ENCODE data around the gene ZNF175.
A peak's percentile ranks its signal among the peaks of the same experiment; 100 is the strongest.

Gene ZNF175

GRCh38 chr19:51587264-51588191 lies 16.4 kb downstream of the ZNF175 start:
- no peak for DNase-seq (ENCODE audit: extremely low read depth in 1 of 2, low read depth in 1 of 2)

DNA sequence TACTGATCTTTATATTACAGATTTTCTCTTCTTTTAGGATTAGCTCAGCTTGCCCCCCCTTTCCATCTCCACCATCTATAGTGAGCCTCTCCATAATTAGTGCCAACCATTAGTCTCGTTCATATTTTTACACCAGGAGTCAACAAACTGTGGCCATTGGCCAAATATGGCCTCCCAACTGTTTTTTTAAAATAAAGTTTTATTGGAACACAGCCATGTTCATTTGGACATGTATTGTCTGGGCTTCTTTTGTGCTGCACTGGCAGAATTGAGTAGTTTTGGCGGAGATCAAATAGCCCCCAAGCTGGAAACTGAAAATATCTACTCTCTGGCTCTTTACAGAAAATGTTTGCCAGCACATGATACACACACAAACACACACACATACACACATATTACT lies 18.4 kb downstream of the ZNF175 start:
- DNase-seq (ENCODE audit: extremely low read depth in 1 of 2, low read depth in 1 of 2), result no peak

DNA sequence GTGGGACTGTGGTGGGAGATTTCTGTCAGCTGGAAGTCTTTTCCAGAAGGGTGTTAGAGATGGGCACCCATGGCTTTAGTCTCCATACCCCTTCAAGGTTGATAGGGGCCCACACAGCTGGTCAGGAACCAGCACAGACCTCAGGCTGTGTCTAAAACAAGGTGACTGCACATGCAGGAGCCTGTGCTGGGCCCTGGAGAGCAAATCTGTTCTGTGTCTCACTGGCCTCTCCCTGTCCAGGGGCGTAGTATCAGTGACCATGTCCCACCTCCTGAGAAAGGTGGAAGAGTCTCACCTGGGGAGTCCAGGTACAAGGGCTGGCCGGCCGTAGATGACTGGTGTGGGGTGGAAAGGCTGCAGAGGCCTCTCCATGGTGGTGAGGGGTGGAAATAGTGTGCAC lies 19.4 kb downstream of the ZNF175 start:
- no peak for DNase-seq (ENCODE audit: extremely low read depth in 1 of 2, low read depth in 1 of 2)

GRCh38 chr19:51592521-51592920 lies 21.4 kb downstream of the ZNF175 start:
- no peak for DNase-seq (ENCODE audit: extremely low read depth in 1 of 2, low read depth in 1 of 2)

GRCh38 chr19:51593138-51593890 lies 22.2 kb downstream of the ZNF175 start:
- DNase-seq (ENCODE audit: extremely low read depth in 1 of 2, low read depth in 1 of 2), result no peak

DNA sequence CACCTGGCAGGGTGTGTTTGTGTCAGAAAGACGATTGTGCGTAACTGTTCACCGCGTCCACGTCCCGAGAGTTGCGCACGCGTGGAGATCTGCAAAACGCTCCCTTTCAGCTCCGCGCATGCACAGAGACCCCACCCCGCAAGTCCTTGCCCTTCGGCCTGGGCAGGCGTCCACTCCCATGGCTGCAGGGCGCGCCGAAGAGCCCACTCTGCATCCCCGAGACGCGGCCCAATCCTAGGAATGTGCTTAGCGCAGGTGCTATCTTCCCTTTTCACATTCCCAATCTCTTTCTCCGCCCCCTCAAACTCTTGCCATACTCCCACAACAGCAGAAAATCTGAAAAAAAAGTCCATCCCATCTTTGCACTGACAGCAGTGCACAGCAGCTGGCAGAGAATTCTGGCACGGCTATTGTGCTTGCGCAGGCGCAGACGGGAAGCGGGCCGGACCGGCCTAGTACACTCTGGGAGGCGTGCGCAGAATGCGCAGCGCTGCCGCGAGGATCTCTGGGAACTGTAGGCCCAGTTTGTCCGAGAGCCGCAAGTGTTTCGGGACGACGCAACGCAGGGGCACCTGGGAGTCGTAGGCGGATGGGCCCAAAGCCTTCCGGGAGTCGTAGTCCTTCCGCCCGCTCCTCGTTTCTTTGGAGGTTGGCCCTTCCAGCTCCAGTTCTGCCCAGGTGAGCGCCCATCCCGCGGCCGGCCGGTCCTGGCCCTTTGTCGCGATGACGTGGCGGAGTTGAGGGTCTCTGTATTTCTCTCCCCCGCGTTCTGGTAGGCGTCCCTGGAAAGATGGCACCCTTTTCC lies 23.1 kb downstream of the ZNF175 start:
- DNase-seq (ENCODE audit: extremely low read depth in 1 of 2, low read depth in 1 of 2), result peak; percentile 86 to 96

DNA sequence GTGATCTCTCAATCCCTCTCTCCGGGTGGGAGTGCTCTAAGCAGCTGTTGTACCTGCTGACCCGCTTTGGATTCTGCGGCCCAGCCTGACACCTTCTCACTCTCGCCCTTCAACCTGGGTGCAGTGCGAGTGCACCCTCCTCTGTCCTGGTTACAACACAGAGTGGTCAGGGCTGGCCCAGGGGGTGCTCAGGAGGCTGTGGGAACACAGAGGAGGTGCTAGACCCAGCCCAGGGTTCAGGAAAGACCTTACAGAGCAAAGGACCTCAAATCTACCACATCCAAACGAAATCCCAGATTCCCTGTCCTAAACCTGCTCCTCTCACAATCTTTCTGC lies 23.7 kb downstream of the ZNF175 start:
- DNase-seq (ENCODE audit: extremely low read depth in 1 of 2, low read depth in 1 of 2), result no peak

- no peak for DNase-seq (ENCODE audit: extremely low read depth in 1 of 2, low read depth in 1 of 2)
Observed at GRCh38 chr19:51595190-51596175, 24.4 kb downstream of the ZNF175 start.

GRCh38 chr19:51598159-51598915 lies 27.3 kb downstream of the ZNF175 start:
- no peak for DNase-seq (ENCODE audit: extremely low read depth in 1 of 2, low read depth in 1 of 2)

- DNase-seq (ENCODE audit: extremely low read depth in 1 of 2, low read depth in 1 of 2), result no peak
Observed at GRCh38 chr19:51599084-51599483, 28.0 kb downstream of the ZNF175 start.

DNA sequence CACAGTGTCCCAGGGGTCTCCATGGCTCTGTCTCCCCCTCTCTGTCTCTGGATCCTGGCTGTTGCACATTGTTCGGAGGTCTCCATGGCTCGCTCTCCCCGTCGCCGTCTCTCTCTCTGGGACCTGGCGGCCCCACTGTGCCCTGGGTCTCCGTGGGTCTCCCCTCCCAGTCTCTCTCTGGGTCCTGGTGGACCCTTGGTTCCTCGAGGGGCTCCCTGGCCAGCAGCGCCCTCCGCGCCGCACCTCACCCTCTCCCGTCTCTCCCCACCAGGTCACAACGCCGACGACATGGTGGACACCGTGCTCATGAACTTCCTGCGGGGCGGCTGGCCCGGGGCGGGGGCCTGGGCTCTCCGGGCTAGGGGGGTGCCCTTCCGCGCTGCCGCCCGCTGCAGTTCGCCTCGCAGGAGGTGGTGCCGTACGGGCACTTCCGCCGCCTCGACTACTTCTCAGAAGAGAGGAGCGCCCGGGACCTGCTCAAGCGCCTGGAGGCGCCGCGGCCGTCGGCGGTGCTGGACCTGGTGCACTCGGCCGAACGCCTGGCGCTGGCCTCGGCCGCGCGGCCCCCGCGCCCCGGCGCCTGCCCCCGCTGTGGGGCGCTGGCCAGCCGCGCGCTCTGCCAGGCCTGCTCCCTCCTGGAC lies 30.0 kb downstream of the ZNF175 start:
- DNase-seq (ENCODE audit: extremely low read depth in 1 of 2, low read depth in 1 of 2), result no peak

- DNase-seq (ENCODE audit: extremely low read depth in 1 of 2, low read depth in 1 of 2), result no peak
Observed at GRCh38 chr19:51602189-51602854, 31.2 kb downstream of the ZNF175 start.

GRCh38 chr19:51607077-51607476 lies 36.0 kb downstream of the ZNF175 start:
- no peak for DNase-seq (ENCODE audit: extremely low read depth in 1 of 2, low read depth in 1 of 2)

DNA sequence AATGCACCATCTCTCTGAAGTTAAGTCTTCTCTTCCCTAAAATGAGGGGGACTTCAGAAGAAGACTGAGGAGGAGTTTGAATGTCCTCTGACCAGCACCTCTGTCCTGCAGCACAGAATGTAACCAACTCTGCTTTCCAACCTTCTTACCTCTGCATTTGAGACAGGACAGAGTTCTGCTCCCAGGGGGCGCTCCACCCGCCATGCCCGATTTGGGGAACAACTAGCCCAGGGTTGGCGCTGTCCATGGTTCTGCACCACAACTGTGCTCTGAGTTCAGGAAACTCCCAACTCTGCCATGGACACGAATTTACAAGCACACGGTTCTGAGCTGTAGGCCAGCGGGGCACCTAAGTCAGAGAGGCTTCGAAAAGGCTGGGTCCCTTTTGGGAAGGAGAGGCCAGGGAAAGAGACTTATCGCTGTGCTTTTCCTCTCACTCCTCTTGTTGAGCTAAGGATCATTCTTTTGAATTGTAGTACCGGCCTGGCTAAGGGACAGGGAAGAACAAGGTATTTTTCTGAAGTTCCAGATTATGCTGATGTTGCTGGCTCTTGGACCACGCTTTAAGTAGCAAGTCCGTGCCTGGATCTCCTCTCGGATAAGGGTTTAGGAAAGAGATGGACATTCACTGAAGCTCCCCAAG lies 37.0 kb downstream of the ZNF175 start:
- peak in 1 of 2 donors; percentile 33 for DNase-seq (ENCODE audit: extremely low read depth in 1 of 2, low read depth in 1 of 2)

DNA sequence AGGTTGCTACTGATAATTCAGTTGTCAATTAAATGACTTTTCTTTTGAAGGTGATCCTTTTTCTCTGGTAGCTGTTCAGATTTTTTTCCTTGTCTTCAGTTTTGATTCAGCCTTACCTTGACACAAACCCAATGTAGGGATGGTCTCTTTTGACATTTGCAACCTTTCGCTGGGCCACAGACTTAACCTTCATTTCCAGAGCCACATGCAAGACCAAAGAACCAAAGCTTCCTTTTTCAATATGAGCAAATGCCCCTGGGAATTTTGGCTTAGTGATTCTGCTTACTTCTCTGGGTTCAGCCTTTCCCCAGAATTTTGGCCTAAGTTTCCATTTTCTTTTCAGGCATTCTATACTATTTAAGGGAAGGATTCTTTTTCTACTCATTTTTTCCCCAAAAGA lies 39.5 kb downstream of the ZNF175 start:
- no peak for DNase-seq (ENCODE audit: extremely low read depth in 1 of 2, low read depth in 1 of 2)

DNA sequence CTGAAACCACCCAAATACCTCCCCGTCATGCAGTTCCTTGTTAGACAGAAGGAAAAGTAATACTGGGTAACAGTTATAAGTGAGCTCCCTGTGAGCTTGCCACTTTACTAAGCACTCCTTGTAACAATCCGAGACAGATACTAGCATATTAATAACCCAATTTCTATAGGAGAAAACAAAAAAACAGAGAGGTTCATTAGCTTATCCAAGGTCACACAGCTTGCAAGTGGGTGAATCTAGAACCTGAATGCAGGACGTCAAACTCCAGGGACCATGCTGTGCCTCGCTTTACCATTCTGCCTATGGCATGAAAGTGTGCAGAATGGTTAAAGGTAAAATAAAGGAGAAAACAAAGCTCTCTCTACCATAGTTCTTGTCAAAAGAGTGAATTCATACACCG lies 43.7 kb downstream of the ZNF175 start:
- no peak for DNase-seq (ENCODE audit: extremely low read depth in 1 of 2, low read depth in 1 of 2)

GRCh38 chr19:51615991-51616390 lies 44.9 kb downstream of the ZNF175 start:
- DNase-seq (ENCODE audit: extremely low read depth in 1 of 2, low read depth in 1 of 2), result no peak

DNA sequence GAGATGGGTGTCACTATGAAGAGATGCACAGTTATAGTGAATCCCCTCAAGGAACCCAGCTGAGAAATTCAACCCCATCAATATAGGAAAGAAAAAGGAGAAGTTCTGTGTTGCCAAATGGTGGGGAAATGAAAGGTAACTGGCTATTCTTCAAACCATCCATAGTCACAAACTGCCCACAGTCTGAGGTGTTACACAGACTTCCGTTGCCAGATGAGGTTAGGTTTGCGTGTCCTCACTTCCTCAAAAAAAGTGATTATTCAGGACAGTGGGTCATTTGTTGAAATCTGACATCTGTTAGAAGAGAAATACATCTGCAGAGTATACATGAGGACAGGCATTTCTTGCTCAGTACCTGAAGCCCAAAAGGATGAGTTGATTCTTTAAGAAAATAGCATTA lies 50.1 kb downstream of the ZNF175 start:
- no peak for DNase-seq (ENCODE audit: extremely low read depth in 1 of 2, low read depth in 1 of 2)

Measured in activated CD8-positive, alpha-beta memory T cell treated with anti-CD3 and anti-CD28 coated beads for 1 hour (primary cell).